22Rv1 (cell line): Measurements from ENCODE around the gene SLC9A9.

Experiments used
- H3K27ac ChIP-seq: fragments of 450-650 bp; 2 replicates; pipeline ENCODE4 v1.5.1; 2017
- CTCF ChIP-seq: fragments of 450-650 bp; IDR thresholded peaks from 2 replicates; pipeline ENCODE4 v1.5.1; 2017; ENCODE audit warnings: mild to moderate bottlenecking
- ZFX ChIP-seq: fragments of 450-650 bp; IDR thresholded peaks from 2 replicates; pipeline ENCODE4 v1.6.1; 2017; ENCODE audit warnings: antibody characterized with exemption, borderline replicate concordance

Gene SLC9A9

DNA sequence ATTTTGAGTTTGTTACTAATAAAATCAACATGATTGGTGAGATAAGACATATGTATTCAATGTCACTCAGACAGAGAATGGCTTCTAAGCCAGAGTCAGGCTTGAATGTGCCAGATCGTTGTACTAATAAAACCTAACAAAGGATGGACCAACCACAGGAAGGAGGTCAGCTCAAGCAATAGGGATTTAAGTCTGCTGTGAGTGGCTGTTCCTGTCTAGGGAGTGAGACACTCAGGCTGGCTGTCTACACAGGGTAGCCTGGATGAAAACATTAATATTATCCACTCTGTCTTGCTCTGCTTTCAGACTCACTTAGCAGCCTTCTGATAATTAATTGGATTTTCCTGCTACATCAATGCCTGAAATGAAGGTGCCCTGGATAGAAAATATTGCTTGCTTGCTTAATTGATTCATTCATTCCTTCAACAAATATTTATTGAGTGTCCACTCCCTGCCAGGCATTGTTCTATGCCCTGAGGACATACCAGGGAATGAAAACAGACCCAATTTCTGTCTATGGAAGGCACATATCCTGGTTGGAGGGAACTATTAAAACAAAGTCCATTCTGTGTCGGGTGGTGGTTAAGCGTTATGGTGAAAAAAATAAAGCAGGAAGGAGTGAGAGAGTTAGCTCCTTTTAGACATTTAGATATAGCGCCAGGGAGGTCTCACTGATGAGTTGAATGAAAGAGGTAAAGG is 489.3 kb downstream of the SLC9A9 start:
- H3K27ac ChIP-seq: peak overlapping the region; percentile 74
- TF ChIP-seq CTCF (no peak), ZFX (no peak)

- no peak for TF ChIP-seq ZFX
- no peak for TF ChIP-seq CTCF
- peak overlapping the region; percentile 74 for H3K27ac ChIP-seq
Observed at GRCh38 chr3:143358155-143358792, 490.0 kb downstream of the SLC9A9 start.

GRCh38 chr3:143357700-143358099 is 490.6 kb downstream of the SLC9A9 start:
- H3K27ac ChIP-seq: no peak overlapping the region; the same call in 1 of the 2 replicates

DNA sequence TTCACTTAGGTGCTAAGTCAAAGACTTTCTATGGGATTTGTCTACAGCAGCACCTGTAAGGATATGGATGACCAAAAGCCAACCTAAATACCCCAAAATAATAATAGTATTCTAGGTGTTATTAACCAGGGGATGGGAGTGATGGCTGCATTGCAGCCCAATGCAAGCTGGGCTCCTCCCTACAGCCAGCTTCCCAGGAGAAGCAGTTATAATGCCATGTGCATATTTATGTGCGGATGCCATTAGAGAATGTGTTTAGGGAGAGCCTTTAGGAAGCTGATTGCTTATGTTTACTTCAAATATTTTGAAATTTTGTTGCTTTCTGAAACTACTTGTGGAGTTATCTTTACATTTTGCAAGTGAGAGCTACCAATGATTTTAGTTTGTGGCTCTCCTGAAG is 491.4 kb downstream of the SLC9A9 start:
- TF ChIP-seq ZFX (no peak), CTCF (no peak)

More at GRCh38 chr3:143357700-143358099, 490.6 kb downstream of the SLC9A9 start:
- TF ChIP-seq ZFX (no peak), CTCF (no peak)

DNA sequence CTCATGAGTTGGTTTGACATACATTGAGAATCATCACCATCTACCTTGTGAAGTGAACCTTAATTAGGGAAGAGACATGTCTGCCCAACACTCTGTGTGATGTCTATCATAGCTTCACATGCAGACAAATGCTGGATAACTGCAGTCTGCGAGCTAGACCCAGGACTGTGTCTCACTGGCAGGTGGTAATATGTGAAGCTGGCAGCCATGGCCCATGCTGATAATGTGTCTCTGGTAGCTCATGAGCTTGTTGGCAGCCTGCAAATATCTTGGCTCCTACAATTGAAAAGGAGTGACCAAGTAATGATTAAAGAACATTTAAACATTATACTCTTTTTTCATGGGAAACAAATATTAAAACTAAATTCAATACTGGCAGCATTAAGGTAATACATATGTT is 493.9 kb downstream of the SLC9A9 start:
- no peak overlapping the region for H3K27ac ChIP-seq
- no peak for TF ChIP-seq ZFX

More for the DNA sequence above, 491.4 kb downstream of the SLC9A9 start:
- H3K27ac ChIP-seq: no peak overlapping the region

- TF ChIP-seq CTCF: no peak
Observed at GRCh38 chr3:143352850-143353550, 495.3 kb downstream of the SLC9A9 start.

DNA sequence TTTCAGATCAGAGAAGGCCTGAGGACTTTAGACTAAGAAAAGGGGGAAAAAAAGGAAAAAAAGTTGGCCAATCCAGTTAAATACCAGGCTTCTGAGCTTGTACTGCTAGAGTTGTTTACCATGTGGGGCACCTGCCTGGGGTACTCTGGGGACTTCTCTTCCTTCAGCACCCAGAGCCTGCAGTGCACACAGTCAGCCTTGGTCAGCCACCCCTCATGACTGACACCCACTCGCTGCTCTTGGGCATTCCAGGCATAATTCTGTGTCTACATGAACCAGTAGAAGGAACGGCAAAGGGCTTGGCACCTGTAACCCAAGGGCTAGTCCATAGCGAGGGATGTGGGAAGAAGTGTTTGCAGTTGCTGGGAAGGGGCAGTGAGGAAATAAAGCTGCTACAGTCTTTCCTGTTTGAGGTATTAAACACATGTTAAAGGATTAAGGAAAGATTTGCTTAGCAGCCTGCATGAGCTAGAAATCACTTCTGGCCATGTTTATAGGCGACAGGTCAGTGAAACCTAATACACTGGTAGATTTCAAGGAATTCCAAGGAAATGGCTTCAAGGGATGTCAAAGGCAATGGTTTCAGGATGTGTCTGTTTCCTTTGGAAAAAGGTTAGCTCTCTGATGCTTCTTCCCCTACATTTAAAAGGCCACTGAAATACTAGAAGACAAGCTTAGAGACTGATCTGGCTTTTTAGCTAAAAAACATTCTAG is 496.2 kb downstream of the SLC9A9 start:
- TF ChIP-seq CTCF (no peak), ZFX (no peak)
- no peak overlapping the region for H3K27ac ChIP-seq

More at GRCh38 chr3:143352850-143353550, 495.3 kb downstream of the SLC9A9 start:
- H3K27ac ChIP-seq: no peak overlapping the region
